Endothelial cell of umbilical vein (primary cell): ENCODE results near the gene RGS7. TPM values are rescaled to one million over a fixed set of nuclear protein-coding genes. Genes with fewer than 3 reads are reported as not detected.

Source experiments
- BruUV-seq: library from RNA; stranded (reverse); fragments of 400-500 nt; replicated peaks from 2 replicates; lab custom pipeline; 2021; lab: Mats Ljungman, UMichigan
- CTCF ChIA-PET: fragments of 300-600, 350-600 bp; sonication (Branson Sonifier 250); formaldehyde crosslinking; loops from one replicate; lab custom pipeline; 2021; ENCODE audit warnings: antibody characterized with exemption, inconsistent platforms; lab: Charles Lee
- POLR2A ChIA-PET: fragments of 300-600, 350-600 bp; sonication (Branson Sonifier 250); formaldehyde crosslinking; loops from one replicate; lab custom pipeline; 2021; ENCODE audit warnings: antibody characterized with exemption, inconsistent platforms; lab: Charles Lee
- DNase-seq: peaks from one replicate; pipeline ENCODE4 v3.0.0-alpha.2; 2011; ENCODE audit warnings: low read depth, low spot score
- FAIRE-seq: peaks from 2 replicates; lab custom pipeline; 2011; peaks lifted over from hg19 to GRCh38; lab: Jason Lieb, UNC
- H2AFZ ChIP-seq: 2 replicates; pipeline ENCODE4 v1.6.0; 2012; ENCODE audit warnings: low read depth, low read length, control low read depth, inconsistent platforms
- H3K27ac ChIP-seq: 2 replicates; pipeline ENCODE4 v1.5.1; 2011; ENCODE audit warnings: low read depth, mild to moderate bottlenecking, control low read depth, low read length, moderate library complexity; ENCODE audit not compliant: insufficient read depth
- H3K27me3 ChIP-seq, 2 experiments: 2 replicates each; pipeline versions ENCODE4 v1.6.0 to v1.6.1; 2011; ENCODE audit warnings: low read length in 2 of 2, mixed read lengths in 1 of 2; ENCODE audit not compliant: control insufficient read depth in 2 of 2, insufficient read depth in 2 of 2
- H3K36me3 ChIP-seq, 2 experiments: 2 replicates in 1 of 2; 3 replicates in 1 of 2; pipeline ENCODE4 v1.5.1; 2011; ENCODE audit warnings: low read length in 2 of 2, mild to moderate bottlenecking in 1 of 2, moderate library complexity in 1 of 2; ENCODE audit not compliant: control insufficient read depth in 2 of 2, insufficient read depth in 2 of 2; ENCODE audit errors: extremely low read depth in 1 of 2
- H3K4me1 ChIP-seq: 3 replicates; pipeline ENCODE4 v1.5.1; 2011; ENCODE audit warnings: mild to moderate bottlenecking, low read length; ENCODE audit not compliant: control insufficient read depth, insufficient read depth; ENCODE audit errors: extremely low read depth
- H3K4me2 ChIP-seq: 2 replicates; pipeline ENCODE4 v1.6.1; 2011; ENCODE audit warnings: low read length, control low read depth, mixed read lengths; ENCODE audit not compliant: insufficient read depth
- H3K4me3 ChIP-seq, 3 experiments: fragments of 200-600 bp in 1 of 3; sonication (generic), shearing (Covaris generic) in 1 of 3; replicated peaks in 1 of 3; 2 replicates each; pipeline ENCODE4 v1.5.1; 2011 to 2016; ENCODE audit warnings: control low read depth in 3 of 3, low read length in 3 of 3, mild to moderate bottlenecking in 2 of 3, inconsistent platforms in 1 of 3, low read depth in 1 of 3, moderate library complexity in 1 of 3; ENCODE audit not compliant: insufficient read depth in 1 of 3
- H3K79me2 ChIP-seq: 2 replicates; pipeline ENCODE4 v1.6.0; 2012; ENCODE audit warnings: low read length, inconsistent platforms; ENCODE audit not compliant: control insufficient read depth, insufficient read depth
- H3K9ac ChIP-seq: replicated peaks from 2 replicates; pipeline ENCODE3; 2011; ENCODE audit warnings: low read length, control low read depth; ENCODE audit not compliant: insufficient read depth; ENCODE audit errors: extremely low read depth
- H3K9me1 ChIP-seq: replicated peaks from 3 replicates; pipeline ENCODE4 v1.6.0; 2011; ENCODE audit warnings: mild to moderate bottlenecking, low read length; ENCODE audit not compliant: control insufficient read depth, insufficient read depth; ENCODE audit errors: extremely low read depth
- H3K9me3 ChIP-seq: replicated peaks from 2 replicates; pipeline ENCODE4 v1.5.1; 2012; ENCODE audit warnings: low read length, inconsistent platforms; ENCODE audit not compliant: control insufficient read depth, insufficient read depth
- H4K20me1 ChIP-seq: replicated peaks from 2 replicates; pipeline ENCODE3; 2011; ENCODE audit warnings: mild to moderate bottlenecking, low read length; ENCODE audit not compliant: control insufficient read depth, insufficient read depth; ENCODE audit errors: extremely low read depth
- EZH2 ChIP-seq: IDR thresholded peaks from 2 replicates; pipeline ENCODE4 v1.6.1; 2012; ENCODE audit warnings: borderline replicate concordance, low read depth, mild to moderate bottlenecking, moderate library complexity, low read length, inconsistent platforms; ENCODE audit not compliant: severe bottlenecking
- FOS ChIP-seq: IDR thresholded peaks from 2 replicates; pipeline ENCODE4 v1.6.1; 2011; ENCODE audit warnings: mild to moderate bottlenecking, low read length, moderate library complexity, borderline replicate concordance; ENCODE audit not compliant: insufficient read depth
- GATA2 ChIP-seq: IDR thresholded peaks from 2 replicates; pipeline ENCODE4 v1.7.0; 2011; ENCODE audit warnings: low read depth, mild to moderate bottlenecking, moderate library complexity, mixed read lengths, low read length; ENCODE audit not compliant: insufficient read length, insufficient read depth
- JUN ChIP-seq: IDR thresholded peaks from 2 replicates; pipeline ENCODE4 v1.6.1; 2011; ENCODE audit warnings: borderline replicate concordance, low read depth; ENCODE audit not compliant: insufficient read length, insufficient read depth
- MYC ChIP-seq: IDR thresholded peaks from one replicate; pipeline ENCODE4 v1.6.1; 2011; ENCODE audit warnings: mild to moderate bottlenecking, low read depth, low read length
- POLR2A ChIP-seq: IDR thresholded peaks from 2 replicates; pipeline ENCODE4 v1.6.1; 2012; ENCODE audit warnings: low read depth, mild to moderate bottlenecking, control low read depth, low read length
- POLR2AphosphoS5 ChIP-seq: IDR thresholded peaks from 2 replicates; pipeline ENCODE4 v1.6.1; 2012; ENCODE audit warnings: low read depth, mild to moderate bottlenecking, control low read depth, low read length, moderate library complexity; ENCODE audit not compliant: insufficient read depth
- dilution Hi-C: fragments of 300-500 bp; cut with MboI; formaldehyde crosslinking; loops from one replicate; pipeline ENCODE4 v1.15.0; 2019; ENCODE audit warnings: low sequenced_read_pairs; ENCODE audit not compliant: extremely low pct_ligation_motif_present
- intact Hi-C: fragments of 100-400 bp; cut with micrococcal nuclease; formaldehyde crosslinking; loops from one replicate; pipeline ENCODE4 v1.10.0; 2022
- polyA plus RNA-seq, 4 experiments: library from polyadenylated mRNA; depleted of rRNA in 3 of 4; stranded (reverse) in 3 of 4; unstranded in 1 of 4; fragments of >200 nt; gene quantifications; 2 replicates each; pipeline versions ENCODE4 v1.2.1 to v1.2.3, GENCODE V29; 2011 to 2012; ENCODE audit warnings: missing spikeins in 1 of 4
- total RNA-seq: library from RNA; stranded (reverse); gene quantifications from 2 replicates; pipeline ENCODE4 v1.2.3, GENCODE V29; 2021
- TF ChIP-seq, protein P1 (sequence below): IDR thresholded peaks from 2 replicates; pipeline ENCODE4 v1.6.1; 2011; ENCODE audit not compliant: insufficient read depth, insufficient read length
- TF ChIP-seq, protein P2 (sequence below), 2 donors: IDR thresholded peaks; 1 replicate in 1 of 2; 2 replicates in 1 of 2; pipeline ENCODE4 v1.5.1; 2011; ENCODE audit warnings: low read length in 2 of 2, mild to moderate bottlenecking in 2 of 2, moderate library complexity in 2 of 2, control low read depth in 1 of 2, inconsistent platforms in 1 of 2, low read depth in 1 of 2; ENCODE audit not compliant: insufficient read depth in 1 of 2; ENCODE audit errors: extremely low read depth in 1 of 2

RGS7 gene
- total and polyA plus RNA-seq, 2 donors (not counting 3 experiments of a cell fraction or from before 2014, with no cell fraction given): 0.43 to 0.44 TPM

DNA sequence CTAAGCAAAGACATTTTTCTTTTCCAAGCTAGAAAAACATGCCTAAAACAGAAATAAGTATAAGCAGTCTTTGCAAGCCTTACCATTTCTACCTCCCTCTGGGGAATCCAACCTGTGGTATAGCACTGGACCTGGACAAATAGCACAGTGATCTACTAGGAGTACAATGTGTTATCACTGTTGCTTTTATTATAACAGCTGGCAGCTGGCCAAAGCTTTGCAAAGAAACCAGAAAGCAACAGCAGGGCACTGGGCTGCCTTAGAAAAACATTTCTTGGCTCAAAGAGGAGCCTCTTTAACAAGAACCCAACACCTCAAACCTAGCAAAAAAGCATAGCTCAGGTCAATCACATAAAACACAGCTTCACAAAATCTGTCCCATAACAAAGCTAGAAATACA, 450.5 kb downstream of the RGS7 start:
- dilution Hi-C loops (no loop called here), intact Hi-C loops (loop anchor here (1.0 kb wide), 1 partner anchor 20 kb away; no protein-coding TSS in a partner anchor)
- H3K4me3 ChIP-seq: no peak overlapping the region
- no peaks in the 10 kb centered on the region for H3K9me3 ChIP-seq
- ChIA-PET POLR2A (no interaction called here), CTCF (interaction anchor here (0.6 to 1.0 kb wide), 2 partner anchors 15 to 175 kb away, joined by 3 read pairs; no protein-coding TSS in a partner anchor)
- H3K9ac ChIP-seq: no peak overlapping the region
- H3K9me1 ChIP-seq: no peaks in the 10 kb centered on the region
- TF ChIP-seq GATA2 (no peak), MYC (no peak), FOS (no peak), EZH2 (no peak), JUN (no peak), POLR2AphosphoS5 (no peak), POLR2A (no peak)
- TF ChIP-seq, protein P1, sequence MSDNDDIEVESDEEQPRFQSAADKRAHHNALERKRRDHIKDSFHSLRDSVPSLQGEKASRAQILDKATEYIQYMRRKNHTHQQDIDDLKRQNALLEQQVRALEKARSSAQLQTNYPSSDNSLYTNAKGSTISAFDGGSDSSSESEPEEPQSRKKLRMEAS: no peak
- BruUV-seq: no TSS peak
- no peaks in the 10 kb centered on the region for H3K4me1 ChIP-seq
- no peak overlapping the region for H2AFZ ChIP-seq
- no peaks in the 10 kb centered on the region for H3K27me3 ChIP-seq
- FAIRE-seq (peak; percentile 12), DNase-seq (peak; percentile 37)
- H4K20me1 ChIP-seq: no peaks in the 10 kb centered on the region
- no peaks in the 10 kb centered on the region for H3K79me2 ChIP-seq
- no peaks in the 10 kb centered on the region for H3K36me3 ChIP-seq
- H3K27ac ChIP-seq: no peak overlapping the region
- no peak overlapping the region for H3K4me2 ChIP-seq

DNA sequence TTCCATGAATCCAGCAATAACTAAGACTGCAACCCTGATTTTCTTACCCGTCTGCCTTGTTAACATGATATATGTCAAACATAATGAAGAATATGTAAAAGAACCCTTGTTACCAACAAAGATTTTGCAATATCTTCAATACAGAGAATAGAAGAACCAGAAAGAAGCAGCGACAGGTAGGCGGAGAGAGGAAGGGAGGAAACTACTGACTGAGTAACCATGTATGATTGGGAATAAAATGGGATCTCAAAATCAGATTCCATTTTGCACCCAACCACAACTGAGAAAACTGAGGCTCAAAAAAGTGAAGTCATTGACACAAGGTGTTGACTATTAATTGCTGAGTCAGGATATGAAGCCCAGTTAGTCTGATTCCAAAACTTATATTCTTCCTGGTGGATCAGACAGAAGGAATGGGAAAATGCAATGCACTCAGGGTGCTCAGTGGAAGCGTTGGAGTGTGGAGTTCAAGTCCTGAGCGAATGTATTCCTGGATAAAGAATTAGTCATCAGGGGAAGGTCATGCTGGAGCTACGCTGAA, 451.7 kb downstream of the RGS7 start:
- no peak overlapping the region for H3K9ac ChIP-seq
- no peaks in the 10 kb centered on the region for H3K4me1 ChIP-seq
- no peak overlapping the region for H3K4me3 ChIP-seq
- H3K9me3 ChIP-seq: no peaks in the 10 kb centered on the region
- intact Hi-C loops (no loop called here), dilution Hi-C loops (no loop called here)
- no peak for FAIRE-seq
- ChIA-PET CTCF (no interaction called here), POLR2A (no interaction called here)
- no peak overlapping the region for H2AFZ ChIP-seq
- TF ChIP-seq MYC (no peak), GATA2 (no peak), POLR2A (no peak), EZH2 (no peak), JUN (no peak), FOS (no peak), POLR2AphosphoS5 (no peak)
- TF ChIP-seq, protein P2, sequence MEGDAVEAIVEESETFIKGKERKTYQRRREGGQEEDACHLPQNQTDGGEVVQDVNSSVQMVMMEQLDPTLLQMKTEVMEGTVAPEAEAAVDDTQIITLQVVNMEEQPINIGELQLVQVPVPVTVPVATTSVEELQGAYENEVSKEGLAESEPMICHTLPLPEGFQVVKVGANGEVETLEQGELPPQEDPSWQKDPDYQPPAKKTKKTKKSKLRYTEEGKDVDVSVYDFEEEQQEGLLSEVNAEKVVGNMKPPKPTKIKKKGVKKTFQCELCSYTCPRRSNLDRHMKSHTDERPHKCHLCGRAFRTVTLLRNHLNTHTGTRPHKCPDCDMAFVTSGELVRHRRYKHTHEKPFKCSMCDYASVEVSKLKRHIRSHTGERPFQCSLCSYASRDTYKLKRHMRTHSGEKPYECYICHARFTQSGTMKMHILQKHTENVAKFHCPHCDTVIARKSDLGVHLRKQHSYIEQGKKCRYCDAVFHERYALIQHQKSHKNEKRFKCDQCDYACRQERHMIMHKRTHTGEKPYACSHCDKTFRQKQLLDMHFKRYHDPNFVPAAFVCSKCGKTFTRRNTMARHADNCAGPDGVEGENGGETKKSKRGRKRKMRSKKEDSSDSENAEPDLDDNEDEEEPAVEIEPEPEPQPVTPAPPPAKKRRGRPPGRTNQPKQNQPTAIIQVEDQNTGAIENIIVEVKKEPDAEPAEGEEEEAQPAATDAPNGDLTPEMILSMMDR (IDR thresholded peaks at IDR 0.05; ENCODE audit: extremely low read depth in 1 of 2, insufficient read depth in 1 of 2, low read depth in 1 of 2, low read length in 2 of 2): no peak
- TF ChIP-seq, protein P1: no peak
- H3K27ac ChIP-seq: no peak overlapping the region
- H3K4me2 ChIP-seq: no peak overlapping the region
- H4K20me1 ChIP-seq: no peaks in the 10 kb centered on the region
- H3K36me3 ChIP-seq: no peaks in the 10 kb centered on the region
- no peaks in the 10 kb centered on the region for H3K79me2 ChIP-seq
- H3K27me3 ChIP-seq: no peaks in the 10 kb centered on the region
- H3K9me1 ChIP-seq: no peaks in the 10 kb centered on the region
- BruUV-seq: no TSS peak
- DNase-seq: no peak
